A549 (cell line): Measurements from ENCODE around the gene TMPRSS11B. TPM values are rescaled to one million over a fixed set of nuclear protein-coding genes. Genes with fewer than 3 reads are reported as not detected.

Experiments
- ATAC-seq, 2 experiments: fragments of 200-7000 bp in 1 of 2; fragments of >200 bp in 1 of 2; cut with Nextera tagmentation in 1 of 2; cut with Tn5 transposase in 1 of 2; 3 replicates each; pipeline versions ENCODE4 v1.8.0 to v1.9.1; 2018 to 2020; ENCODE audit warnings: mild to moderate bottlenecking in 1 of 2, moderate library complexity in 1 of 2
- CTCF ChIA-PET: fragments of 300-600 bp; sonication (Branson Sonifier 250); formaldehyde crosslinking; extraction: SDS; loops from one replicate; lab custom pipeline; 2021; ENCODE audit warnings: antibody characterized with exemption, inconsistent platforms; lab: Yijun Ruan, JAX
- POLR2A ChIA-PET: fragments of 350-600 bp; formaldehyde crosslinking; extraction: SDS; loops from one replicate; lab custom pipeline; 2021; ENCODE audit warnings: antibody characterized with exemption, inconsistent platforms; lab: Yijun Ruan, JAX
- DNase-seq, 2 experiments: peaks; one replicate each; pipeline versions ENCODE4 v3.0.0 to v3.0.0-alpha.2; 2011 to 2016; ENCODE audit warnings: low read depth in 1 of 2, low spot score in 1 of 2
- FAIRE-seq: peaks from 2 replicates; lab custom pipeline; 2011; peaks lifted over from hg19 to GRCh38; lab: Jason Lieb, UNC
- H3K27ac ChIP-seq, 2 experiments: fragments of >200 bp; sonication (Bioruptor Twin); formaldehyde crosslinking; 3 replicates each; pipeline ENCODE4 v1.5.1; 2016 to 2017
- H3K4me1 ChIP-seq: fragments of >200 bp; sonication (Bioruptor Twin); formaldehyde crosslinking; 3 replicates; pipeline ENCODE4 v1.6.1; 2016
- H3K4me2 ChIP-seq: fragments of >200 bp; sonication (Bioruptor Twin); formaldehyde crosslinking; 3 replicates; pipeline ENCODE4 v1.6.1; 2016
- H3K4me3 ChIP-seq: fragments of >200 bp; sonication (Bioruptor Twin); formaldehyde crosslinking; 3 replicates; pipeline ENCODE4 v1.5.1; 2016
- H3K9me3 ChIP-seq: fragments of >200 bp; sonication (Bioruptor Twin); formaldehyde crosslinking; 3 replicates; pipeline ENCODE4 v1.6.1; 2016
- ATOH8 ChIP-seq: fragments of 250-450 bp; sonication (Bioruptor Pico); IDR thresholded peaks from 2 replicates; pipeline ENCODE4 v1.5.0; 2020; ENCODE audit warnings: low read depth, mild to moderate bottlenecking, moderate library complexity
- BCL3 ChIP-seq: fragments of >200 bp; sonication (Bioruptor Twin); formaldehyde crosslinking; IDR thresholded peaks from 3 replicates; pipeline ENCODE4 v1.6.1; 2016
- BHLHE40 ChIP-seq: IDR thresholded peaks from 2 replicates; pipeline ENCODE4 v1.6.1; 2012; ENCODE audit warnings: low read depth, low read length, inconsistent platforms
- CHD2 ChIP-seq: fragments of 150-350 bp; IDR thresholded peaks from 2 replicates; pipeline ENCODE4 v1.6.1; 2014; ENCODE audit warnings: low read length; ENCODE audit not compliant: partially characterized antibody
- CTCF ChIP-seq: fragments of >200 bp; sonication (Bioruptor Twin); formaldehyde crosslinking; IDR thresholded peaks from 3 replicates; pipeline ENCODE4 v1.5.1; 2016
- ESRRA ChIP-seq: fragments of 150-350 bp; IDR thresholded peaks from 2 replicates; pipeline ENCODE4 v1.6.1; 2014; ENCODE audit warnings: mild to moderate bottlenecking, low read length, borderline replicate concordance
- FOSB ChIP-seq: fragments of 250-450 bp; sonication (Bioruptor Pico); IDR thresholded peaks from 2 replicates; pipeline ENCODE4 v1.5.0; 2020; ENCODE audit warnings: mild to moderate bottlenecking, moderate library complexity
- FOSL2 ChIP-seq, 2 experiments: fragments of 450-650 bp in 1 of 2; fragments of >200 bp in 1 of 2; sonication (Bioruptor Twin) in 1 of 2; formaldehyde crosslinking; IDR thresholded peaks; 2 replicates each; pipeline versions ENCODE4 v1.5.0 to v1.6.1; 2016 to 2020; ENCODE audit warnings: mild to moderate bottlenecking in 1 of 2, moderate library complexity in 1 of 2
- HES2 ChIP-seq: fragments of >200 bp; sonication (Bioruptor Twin); formaldehyde crosslinking; IDR thresholded peaks from 2 replicates; pipeline ENCODE4 v1.6.1; 2016
- HMGXB4 ChIP-seq: fragments of 250-450 bp; sonication (Bioruptor Pico); IDR thresholded peaks from 2 replicates; pipeline ENCODE4 v1.5.0; 2021; ENCODE audit warnings: mild to moderate bottlenecking, moderate library complexity, borderline replicate concordance
- HOXB5 ChIP-seq: fragments of 250-450 bp; sonication (Bioruptor Pico); IDR thresholded peaks from 2 replicates; pipeline ENCODE4 v1.5.0; 2020; ENCODE audit warnings: mild to moderate bottlenecking, moderate library complexity
- KDM5A ChIP-seq: fragments of 200-600 bp; sonication (generic); IDR thresholded peaks from 2 replicates; pipeline ENCODE4 v1.6.1; 2016; ENCODE audit warnings: antibody characterized with exemption, mild to moderate bottlenecking
- MAX ChIP-seq: IDR thresholded peaks from 2 replicates; pipeline ENCODE4 v1.6.1; 2012
- MYC ChIP-seq: IDR thresholded peaks from 2 replicates; pipeline ENCODE4 v1.6.1; 2012; ENCODE audit warnings: mild to moderate bottlenecking, inconsistent platforms, low read length, improper control_type of control experiment, borderline replicate concordance
- PHF8 ChIP-seq: fragments of 200-600 bp; sonication (generic); IDR thresholded peaks from 2 replicates; pipeline ENCODE4 v1.6.1; 2016; ENCODE audit warnings: low read depth, mild to moderate bottlenecking, antibody characterized with exemption, moderate library complexity, borderline replicate concordance
- RCOR1 ChIP-seq: fragments of 150-350 bp; IDR thresholded peaks from 2 replicates; pipeline ENCODE4 v1.6.1; 2014; ENCODE audit warnings: antibody characterized with exemption, low read length, low read depth
- RNF2 ChIP-seq: fragments of 200-600 bp; sonication (generic); IDR thresholded peaks from 2 replicates; pipeline ENCODE4 v1.6.1; 2016; ENCODE audit warnings: low read depth, mild to moderate bottlenecking, antibody characterized with exemption, moderate library complexity, borderline replicate concordance
- TP53 ChIP-seq: fragments of 250-450 bp; sonication (Bioruptor Pico); IDR thresholded peaks from 2 replicates; pipeline ENCODE4 v1.5.0; 2021; ENCODE audit warnings: mild to moderate bottlenecking, moderate library complexity
- USF2 ChIP-seq: fragments of 450-650 bp; IDR thresholded peaks from 2 replicates; pipeline ENCODE4 v1.6.1; 2014; ENCODE audit warnings: antibody characterized with exemption
- polyA plus RNA-seq, 4 experiments: library from polyadenylated mRNA; depleted of rRNA in 3 of 4; stranded (reverse); fragments of >200 nt; fragmentation: RNase III in 1 of 4; extraction: RNeasy Plus Mini Kit Qiagen cat#74134 plus additional on column Dnase treatment in 1 of 4; gene quantifications; 2 replicates in 3 of 4; 3 replicates in 1 of 4; pipeline ENCODE4 v1.2.3, GENCODE V29; 2011 to 2017

The TMPRSS11B gene
- polyA plus RNA-seq, 2 of the 4 experiments (the other 2 are of a cell fraction) = not detected

GRCh38 chr4:68218044-68218443 lies 27.4 kb downstream of the TMPRSS11B start (continued):
- TF ChIP-seq BCL3 (no peak), FOSB (CRISPR knock-in tag) (no peak), HES2 (no peak), TP53 (no peak), HOXB5 (CRISPR knock-in tag) (no peak), RCOR1 (no peak), USF2 (no peak)

- Histone ChIP-seq H3K27ac (no peak overlapping the region), H3K4me1 (no peaks in the 10 kb centered on the region), H3K9me3 (no peaks in the 10 kb centered on the region), H3K4me3 (no peak overlapping the region), H3K4me2 (no peak overlapping the region)
- FAIRE-seq (no peak), DNase-seq (no peak), ATAC-seq (no peak)
- TF ChIP-seq FOSL2 (IDR thresholded peaks at IDR 0.05) (no peak), FOSL2 (CRISPR knock-in tag; IDR thresholded peaks at IDR 0.05) (no peak), HMGXB4 (no peak), CTCF (no peak), MAX (no peak), BCL3 (no peak), MYC (no peak), CHD2 (no peak), KDM5A (no peak), BHLHE40 (no peak), ESRRA (no peak), PHF8 (no peak), ATOH8 (no peak), RNF2 (no peak), HES2 (no peak)
- CTCF ChIA-PET = no interaction called here
- POLR2A ChIA-PET = no interaction called here
These were observed 29.0 kb downstream of the TMPRSS11B start for GRCh38 chr4:68216501-68216900.
